LoVo (cell line): ENCODE data around the gene DMKN.
"Not testable (repeated sequence)": the region's sequence is repeated elsewhere in the genome, so short reads cannot be mapped to it uniquely, and the experiment has no call there.

Source experiments
- DNase-seq: peaks from one replicate; pipeline ENCODE4 v3.0.0-alpha.2; 2016; ENCODE audit warnings: low spot score

The DMKN gene

GRCh38 chr19:35462476-35462953 is 50.9 kb downstream of the DMKN start:
- no peak for DNase-seq

- DNase-seq: not testable (repeated sequence)
Observed at GRCh38 chr19:35461788-35462187, 51.7 kb downstream of the DMKN start.

- DNase-seq: no peak
Observed at GRCh38 chr19:35461060-35461459, 52.4 kb downstream of the DMKN start.

GRCh38 chr19:35460608-35461007 is 52.8 kb downstream of the DMKN start:
- no peak for DNase-seq

GRCh38 chr19:35459414-35460082 is 53.9 kb downstream of the DMKN start:
- DNase-seq: no peak

GRCh38 chr19:35458731-35459391 is 54.6 kb downstream of the DMKN start:
- no peak for DNase-seq

GRCh38 chr19:35458192-35458591 is 55.3 kb downstream of the DMKN start:
- no peak for DNase-seq

GRCh38 chr19:35457173-35457572 is 56.3 kb downstream of the DMKN start:
- DNase-seq: no peak

GRCh38 chr19:35455616-35456201 is 57.7 kb downstream of the DMKN start:
- DNase-seq: no peak

- DNase-seq: no peak
Observed at GRCh38 chr19:35454663-35455062, 58.8 kb downstream of the DMKN start.

- DNase-seq: no peak
Observed at GRCh38 chr19:35451338-35452096, 61.9 kb downstream of the DMKN start.

- no peak for DNase-seq
Observed at GRCh38 chr19:35449359-35450043, 63.9 kb downstream of the DMKN start.

- DNase-seq: no peak
Observed at GRCh38 chr19:35447606-35448469, 65.6 kb downstream of the DMKN start, which contains the start of gene FFAR2. Gene FFAR2 (plus strand): TSS chr19:35448257. CDS start chr19:35449715, 1,458 bp downstream.
